Dendritic cell treated with granulocyte-macrophage colony-stimulating factor and Interleukin-4, amounts not matched to agents 40 ng/mL and 50 ng/mL, for 4 days (primary cell): ENCODE results near the gene FREM1.

Experiments
- H3K27ac Mint-ChIP-seq: one replicate; pipeline ENCODE4 v1.8.0; 2022; ENCODE audit warnings: mild to moderate bottlenecking, mixed read lengths
- H3K27me3 Mint-ChIP-seq: one replicate; pipeline ENCODE4 v1.8.0; 2022; ENCODE audit warnings: mild to moderate bottlenecking, mixed read lengths
- H3K36me3 Mint-ChIP-seq: one replicate; pipeline ENCODE4 v1.8.0; 2022; ENCODE audit warnings: low read depth, mixed read lengths
- H3K4me1 Mint-ChIP-seq: one replicate; pipeline ENCODE4 v1.8.0; 2022; ENCODE audit warnings: low read depth, mixed read lengths
- H3K4me3 Mint-ChIP-seq: one replicate; pipeline ENCODE4 v1.8.0; 2022; ENCODE audit warnings: mild to moderate bottlenecking, moderate library complexity, mixed read lengths
- H3K9me3 Mint-ChIP-seq: one replicate; pipeline ENCODE4 v1.8.0; 2022; ENCODE audit warnings: mixed read lengths
- intact Hi-C: fragments of 100-400 bp; cut with micrococcal nuclease; formaldehyde crosslinking; loops from one replicate; pipeline ENCODE4 v1.15.0; 2022

Gene FREM1

GRCh38 chr9:14882090-14882489, 28.1 kb downstream of the FREM1 start:
- Mint-ChIP-seq H3K27me3 (no peaks in the 10 kb centered on the region), H3K36me3 (no peaks in the 10 kb centered on the region), H3K9me3 (peaks cover 15% of the 10 kb centered on the region), H3K4me1 (no peaks in the 10 kb centered on the region), H3K4me3 (no peak overlapping the region), H3K27ac (no peak overlapping the region)
- intact Hi-C loops, result no loop called here

GRCh38 chr9:14881006-14881405, 29.2 kb downstream of the FREM1 start:
- H3K4me3 Mint-ChIP-seq, result no peak overlapping the region
- peaks cover 25% of the 10 kb centered on the region for H3K9me3 Mint-ChIP-seq
- H3K4me1 Mint-ChIP-seq, result no peaks in the 10 kb centered on the region
- intact Hi-C loops, result no loop called here
- no peak overlapping the region for H3K27ac Mint-ChIP-seq
- no peaks in the 10 kb centered on the region for H3K36me3 Mint-ChIP-seq
- H3K27me3 Mint-ChIP-seq, result no peaks in the 10 kb centered on the region

- Mint-ChIP-seq H3K9me3 (peaks cover 14% of the 10 kb centered on the region), H3K27ac (no peak overlapping the region), H3K36me3 (no peaks in the 10 kb centered on the region), H3K4me1 (no peaks in the 10 kb centered on the region), H3K4me3 (no peak overlapping the region), H3K27me3 (no peaks in the 10 kb centered on the region)
- intact Hi-C loops, result no loop called here
These were observed 40.1 kb downstream of the FREM1 start for GRCh38 chr9:14870090-14870489.

GRCh38 chr9:14869671-14870070, 40.6 kb downstream of the FREM1 start:
- H3K9me3 Mint-ChIP-seq, result peaks cover 10% of the 10 kb centered on the region

GRCh38 chr9:14868772-14869583, 41.2 kb downstream of the FREM1 start:
- intact Hi-C loops, result no loop called here
- no peak overlapping the region for H3K27ac Mint-ChIP-seq
- no peaks in the 10 kb centered on the region for H3K27me3 Mint-ChIP-seq

More at GRCh38 chr9:14869671-14870070, 40.6 kb downstream of the FREM1 start:
- Mint-ChIP-seq H3K27ac (no peak overlapping the region), H3K4me1 (no peaks in the 10 kb centered on the region), H3K27me3 (no peaks in the 10 kb centered on the region), H3K36me3 (no peaks in the 10 kb centered on the region), H3K4me3 (no peak overlapping the region)
- intact Hi-C loops, result no loop called here

GRCh38 chr9:14868418-14868771, 41.8 kb downstream of the FREM1 start:
- no peaks in the 10 kb centered on the region for H3K4me1 Mint-ChIP-seq
- H3K36me3 Mint-ChIP-seq, result no peaks in the 10 kb centered on the region
- peaks cover 3% of the 10 kb centered on the region for H3K9me3 Mint-ChIP-seq
- no peak overlapping the region for H3K27ac Mint-ChIP-seq
- H3K27me3 Mint-ChIP-seq, result no peaks in the 10 kb centered on the region
- intact Hi-C loops, result no loop called here
- no peak overlapping the region for H3K4me3 Mint-ChIP-seq

More at GRCh38 chr9:14868772-14869583, 41.2 kb downstream of the FREM1 start:
- H3K4me3 Mint-ChIP-seq, result no peak overlapping the region
- H3K36me3 Mint-ChIP-seq, result no peaks in the 10 kb centered on the region
- peaks cover 9% of the 10 kb centered on the region for H3K9me3 Mint-ChIP-seq
- no peaks in the 10 kb centered on the region for H3K4me1 Mint-ChIP-seq

GRCh38 chr9:14866200-14866749, 44.0 kb downstream of the FREM1 start:
- Mint-ChIP-seq H3K36me3 (no peaks in the 10 kb centered on the region), H3K27ac (no peak overlapping the region), H3K27me3 (no peaks in the 10 kb centered on the region), H3K4me1 (no peaks in the 10 kb centered on the region), H3K9me3 (no peaks in the 10 kb centered on the region), H3K4me3 (no peak overlapping the region)
- intact Hi-C loops, result no loop called here

GRCh38 chr9:14864309-14864708, 45.9 kb downstream of the FREM1 start:
- no peaks in the 10 kb centered on the region for H3K36me3 Mint-ChIP-seq
- intact Hi-C loops, result no loop called here
- H3K9me3 Mint-ChIP-seq, result no peaks in the 10 kb centered on the region
- H3K4me1 Mint-ChIP-seq, result no peaks in the 10 kb centered on the region
- H3K27ac Mint-ChIP-seq, result no peak overlapping the region
- H3K27me3 Mint-ChIP-seq, result no peaks in the 10 kb centered on the region
- no peak overlapping the region for H3K4me3 Mint-ChIP-seq

GRCh38 chr9:14863402-14863801, 46.8 kb downstream of the FREM1 start:
- no peak overlapping the region for H3K4me3 Mint-ChIP-seq
- intact Hi-C loops, result no loop called here
- H3K9me3 Mint-ChIP-seq, result no peaks in the 10 kb centered on the region
- H3K4me1 Mint-ChIP-seq, result no peaks in the 10 kb centered on the region
- H3K27me3 Mint-ChIP-seq, result no peaks in the 10 kb centered on the region
- no peak overlapping the region for H3K27ac Mint-ChIP-seq
- no peaks in the 10 kb centered on the region for H3K36me3 Mint-ChIP-seq

- Mint-ChIP-seq H3K4me3 (no peak overlapping the region), H3K27me3 (no peaks in the 10 kb centered on the region), H3K4me1 (no peaks in the 10 kb centered on the region), H3K36me3 (no peaks in the 10 kb centered on the region), H3K9me3 (no peaks in the 10 kb centered on the region), H3K27ac (no peak overlapping the region)
- intact Hi-C loops, result no loop called here
These were observed 52.6 kb downstream of the FREM1 start for GRCh38 chr9:14857449-14858305.

GRCh38 chr9:14849851-14850250, 60.4 kb downstream of the FREM1 start:
- Mint-ChIP-seq H3K4me1 (no peaks in the 10 kb centered on the region), H3K36me3 (no peaks in the 10 kb centered on the region), H3K4me3 (no peak overlapping the region), H3K27ac (no peak overlapping the region), H3K27me3 (no peaks in the 10 kb centered on the region), H3K9me3 (no peaks in the 10 kb centered on the region)
- intact Hi-C loops, result no loop called here

- intact Hi-C loops, result no loop called here
- no peak overlapping the region for H3K4me3 Mint-ChIP-seq
- no peaks in the 10 kb centered on the region for H3K27me3 Mint-ChIP-seq
- H3K27ac Mint-ChIP-seq, result no peak overlapping the region
- H3K9me3 Mint-ChIP-seq, result no peaks in the 10 kb centered on the region
- H3K36me3 Mint-ChIP-seq, result no peaks in the 10 kb centered on the region
- H3K4me1 Mint-ChIP-seq, result no peaks in the 10 kb centered on the region
These were observed 60.9 kb downstream of the FREM1 start for GRCh38 chr9:14849296-14849695.

- no peaks in the 10 kb centered on the region for H3K36me3 Mint-ChIP-seq
- no peaks in the 10 kb centered on the region for H3K4me1 Mint-ChIP-seq
- no peak overlapping the region for H3K27ac Mint-ChIP-seq
- no peak overlapping the region for H3K4me3 Mint-ChIP-seq
- H3K27me3 Mint-ChIP-seq, result no peaks in the 10 kb centered on the region
- intact Hi-C loops, result no loop called here
- no peaks in the 10 kb centered on the region for H3K9me3 Mint-ChIP-seq
These were observed 63.3 kb downstream of the FREM1 start for GRCh38 chr9:14846871-14847311.

GRCh38 chr9:14843163-14843562, 67.1 kb downstream of the FREM1 start:
- Mint-ChIP-seq H3K4me3 (no peak overlapping the region), H3K27ac (no peak overlapping the region), H3K27me3 (no peaks in the 10 kb centered on the region), H3K9me3 (peaks cover 8% of the 10 kb centered on the region), H3K36me3 (no peaks in the 10 kb centered on the region), H3K4me1 (no peaks in the 10 kb centered on the region)
- intact Hi-C loops, result no loop called here
